ENCODE results near the gene DENND1B. TPM values are rescaled to one million over a fixed set of nuclear protein-coding genes. Genes with fewer than 3 reads are reported as not detected.
A peak's percentile ranks its signal among the peaks of the same experiment; 100 is the strongest.

Gene DENND1B
- total and polyA plus RNA-seq, 2 of the 13 experiments (the other 11 are each of a cell fraction or from before 2014, with no cell fraction given), result 2.6 to 5.7 TPM

DNA sequence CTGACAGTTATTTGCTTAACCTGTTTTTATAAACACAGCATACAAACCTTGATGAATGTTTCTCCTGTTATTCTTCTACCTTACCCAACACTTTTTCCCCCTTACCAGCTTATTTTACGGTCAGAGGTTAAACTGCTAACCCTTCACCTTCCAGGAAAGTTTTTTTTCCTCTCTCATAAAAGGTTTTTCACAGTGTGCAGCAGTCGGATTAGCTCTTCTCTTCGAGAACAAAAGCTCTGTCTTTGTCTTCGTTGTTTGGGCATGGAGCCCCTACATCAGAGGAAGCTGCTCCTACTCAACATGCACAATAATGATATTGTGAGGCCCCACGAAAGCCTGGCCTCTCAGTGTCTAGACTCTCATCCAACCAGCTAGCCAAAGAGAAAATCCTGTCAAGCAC lies 42.0 kb downstream of the DENND1B start (continued):
- TF ChIP-seq FIP1L1 (IDR thresholded peaks at IDR 0.05; ENCODE audit: borderline replicate concordance, insufficient read depth, low read depth, low read length), result no peak
- no peak for TF ChIP-seq ZNF780A (CRISPR knock-in tag; IDR thresholded peaks at IDR 0.05)
- TF ChIP-seq PPARG (CRISPR knock-in tag; conservative IDR thresholded peaks at IDR 0.05), result peak; percentile 84
- TF ChIP-seq, protein P1, sequence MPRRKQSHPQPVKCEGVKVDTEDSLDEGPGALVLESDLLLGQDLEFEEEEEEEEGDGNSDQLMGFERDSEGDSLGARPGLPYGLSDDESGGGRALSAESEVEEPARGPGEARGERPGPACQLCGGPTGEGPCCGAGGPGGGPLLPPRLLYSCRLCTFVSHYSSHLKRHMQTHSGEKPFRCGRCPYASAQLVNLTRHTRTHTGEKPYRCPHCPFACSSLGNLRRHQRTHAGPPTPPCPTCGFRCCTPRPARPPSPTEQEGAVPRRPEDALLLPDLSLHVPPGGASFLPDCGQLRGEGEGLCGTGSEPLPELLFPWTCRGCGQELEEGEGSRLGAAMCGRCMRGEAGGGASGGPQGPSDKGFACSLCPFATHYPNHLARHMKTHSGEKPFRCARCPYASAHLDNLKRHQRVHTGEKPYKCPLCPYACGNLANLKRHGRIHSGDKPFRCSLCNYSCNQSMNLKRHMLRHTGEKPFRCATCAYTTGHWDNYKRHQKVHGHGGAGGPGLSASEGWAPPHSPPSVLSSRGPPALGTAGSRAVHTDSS (CRISPR knock-in tag; conservative IDR thresholded peaks at IDR 0.05), result no peak
- no peak for TF ChIP-seq ZNF768 (CRISPR knock-in tag; IDR thresholded peaks at IDR 0.05)
- TF ChIP-seq, protein P2, sequence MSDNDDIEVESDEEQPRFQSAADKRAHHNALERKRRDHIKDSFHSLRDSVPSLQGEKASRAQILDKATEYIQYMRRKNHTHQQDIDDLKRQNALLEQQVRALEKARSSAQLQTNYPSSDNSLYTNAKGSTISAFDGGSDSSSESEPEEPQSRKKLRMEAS (IDR thresholded peaks at IDR 0.05), result no peak
- TF ChIP-seq, protein P3, sequence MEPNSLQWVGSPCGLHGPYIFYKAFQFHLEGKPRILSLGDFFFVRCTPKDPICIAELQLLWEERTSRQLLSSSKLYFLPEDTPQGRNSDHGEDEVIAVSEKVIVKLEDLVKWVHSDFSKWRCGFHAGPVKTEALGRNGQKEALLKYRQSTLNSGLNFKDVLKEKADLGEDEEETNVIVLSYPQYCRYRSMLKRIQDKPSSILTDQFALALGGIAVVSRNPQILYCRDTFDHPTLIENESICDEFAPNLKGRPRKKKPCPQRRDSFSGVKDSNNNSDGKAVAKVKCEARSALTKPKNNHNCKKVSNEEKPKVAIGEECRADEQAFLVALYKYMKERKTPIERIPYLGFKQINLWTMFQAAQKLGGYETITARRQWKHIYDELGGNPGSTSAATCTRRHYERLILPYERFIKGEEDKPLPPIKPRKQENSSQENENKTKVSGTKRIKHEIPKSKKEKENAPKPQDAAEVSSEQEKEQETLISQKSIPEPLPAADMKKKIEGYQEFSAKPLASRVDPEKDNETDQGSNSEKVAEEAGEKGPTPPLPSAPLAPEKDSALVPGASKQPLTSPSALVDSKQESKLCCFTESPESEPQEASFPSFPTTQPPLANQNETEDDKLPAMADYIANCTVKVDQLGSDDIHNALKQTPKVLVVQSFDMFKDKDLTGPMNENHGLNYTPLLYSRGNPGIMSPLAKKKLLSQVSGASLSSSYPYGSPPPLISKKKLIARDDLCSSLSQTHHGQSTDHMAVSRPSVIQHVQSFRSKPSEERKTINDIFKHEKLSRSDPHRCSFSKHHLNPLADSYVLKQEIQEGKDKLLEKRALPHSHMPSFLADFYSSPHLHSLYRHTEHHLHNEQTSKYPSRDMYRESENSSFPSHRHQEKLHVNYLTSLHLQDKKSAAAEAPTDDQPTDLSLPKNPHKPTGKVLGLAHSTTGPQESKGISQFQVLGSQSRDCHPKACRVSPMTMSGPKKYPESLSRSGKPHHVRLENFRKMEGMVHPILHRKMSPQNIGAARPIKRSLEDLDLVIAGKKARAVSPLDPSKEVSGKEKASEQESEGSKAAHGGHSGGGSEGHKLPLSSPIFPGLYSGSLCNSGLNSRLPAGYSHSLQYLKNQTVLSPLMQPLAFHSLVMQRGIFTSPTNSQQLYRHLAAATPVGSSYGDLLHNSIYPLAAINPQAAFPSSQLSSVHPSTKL (CRISPR knock-in tag; IDR thresholded peaks at IDR 0.05), result peak; percentile 53; the same call in 1 of the 2 replicates
- TF ChIP-seq, protein P4, sequence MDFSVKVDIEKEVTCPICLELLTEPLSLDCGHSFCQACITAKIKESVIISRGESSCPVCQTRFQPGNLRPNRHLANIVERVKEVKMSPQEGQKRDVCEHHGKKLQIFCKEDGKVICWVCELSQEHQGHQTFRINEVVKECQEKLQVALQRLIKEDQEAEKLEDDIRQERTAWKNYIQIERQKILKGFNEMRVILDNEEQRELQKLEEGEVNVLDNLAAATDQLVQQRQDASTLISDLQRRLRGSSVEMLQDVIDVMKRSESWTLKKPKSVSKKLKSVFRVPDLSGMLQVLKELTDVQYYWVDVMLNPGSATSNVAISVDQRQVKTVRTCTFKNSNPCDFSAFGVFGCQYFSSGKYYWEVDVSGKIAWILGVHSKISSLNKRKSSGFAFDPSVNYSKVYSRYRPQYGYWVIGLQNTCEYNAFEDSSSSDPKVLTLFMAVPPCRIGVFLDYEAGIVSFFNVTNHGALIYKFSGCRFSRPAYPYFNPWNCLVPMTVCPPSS (IDR thresholded peaks at IDR 0.05), result no peak
- no peak for TF ChIP-seq ZNF337 (CRISPR knock-in tag; IDR thresholded peaks at IDR 0.05; ENCODE audit: borderline replicate concordance, low read depth)
- TF ChIP-seq SRF (IDR thresholded peaks at IDR 0.05; ENCODE audit: low read depth, low read length), result no peak
